NCI-H748 (cell line): ENCODE results near the gene PAM.
"Not testable (repeated sequence)": the region's sequence is repeated elsewhere in the genome, so short reads cannot be mapped to it uniquely, and the experiment has no call there.

Experiments used
- DNase-seq: peaks from one replicate; lab custom pipeline; 2025; ENCODE audit not compliant: unreplicated experiment; lab: John Stamatoyannopoulos, UW

Gene PAM

GRCh38 chr5:103035701-103036100, 280.6 kb downstream of the PAM start:
- no peak for DNase-seq

GRCh38 chr5:103036601-103037000, 281.5 kb downstream of the PAM start:
- DNase-seq, result no peak

- peak; percentile 23 for DNase-seq
Measured at GRCh38 chr5:103037673-103038455, 282.8 kb downstream of the PAM start.

GRCh38 chr5:103041071-103041676, 286.1 kb downstream of the PAM start:
- DNase-seq, result peak; percentile 72

GRCh38 chr5:103046706-103047105, 291.6 kb downstream of the PAM start:
- not testable (repeated sequence) for DNase-seq

GRCh38 chr5:103057208-103058130, 302.4 kb downstream of the PAM start:
- DNase-seq, result no peak

GRCh38 chr5:103059525-103059924, 304.4 kb downstream of the PAM start:
- no peak for DNase-seq

- DNase-seq, result no peak
Measured at GRCh38 chr5:103060424-103060954, 305.4 kb downstream of the PAM start.

- DNase-seq, result no peak
Measured at GRCh38 chr5:103066326-103066725, 311.2 kb downstream of the PAM start.

- not testable (repeated sequence) for DNase-seq
Measured at GRCh38 chr5:103073500-103073899, 318.4 kb downstream of the PAM start.

GRCh38 chr5:103075442-103075841, 320.3 kb downstream of the PAM start:
- DNase-seq, result no peak
